ENCODE measurements around the gene DGKI.
"Not testable (repeated sequence)": the region's sequence is repeated elsewhere in the genome, so short reads cannot be mapped to it uniquely, and the experiment has no call there.

Gene DGKI

DNA sequence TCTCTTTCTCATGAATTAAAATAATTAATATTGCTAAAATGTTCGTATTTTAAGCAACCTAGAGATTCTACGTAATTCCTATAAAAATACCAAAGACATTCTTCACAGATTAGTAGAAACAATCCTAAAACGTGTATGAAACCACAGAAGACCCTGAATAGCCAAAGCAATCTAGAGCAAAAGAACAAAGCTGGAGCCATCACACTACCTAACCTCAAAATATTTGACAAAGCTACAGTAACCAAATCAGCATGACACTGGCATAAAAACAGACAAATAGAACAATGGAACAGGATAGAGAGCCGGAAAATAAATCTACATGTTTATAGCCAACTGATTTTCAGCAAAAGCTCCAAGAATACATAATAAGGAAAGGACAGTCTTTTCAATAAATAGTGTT lies 397.8 kb downstream of the DGKI start:
- Histone ChIP-seq H3K9me3 (ENCODE audit: insufficient read depth, low read length) (no peaks in the 10 kb centered on the region), H3K4me1 (ENCODE audit: insufficient read depth, insufficient read length) (no peaks in the 10 kb centered on the region), H3K36me3 (ENCODE audit: insufficient read depth, insufficient read length, low read length) (no peaks in the 10 kb centered on the region), H3K27me3 (ENCODE audit: insufficient read depth, insufficient read length) (no peaks in the 10 kb centered on the region), H3K9ac (ENCODE audit: insufficient read length, low read depth) (no peak overlapping the region), H3K4me3 (ENCODE audit: insufficient read length, low read depth) (no peak overlapping the region)
- no peak for TF ChIP-seq SUZ12 (IDR thresholded peaks at IDR 0.05; ENCODE audit: extremely low read depth, insufficient read depth, insufficient read length)
- DNase-seq (ENCODE audit: low read depth, low spot score), result no peak

DNA sequence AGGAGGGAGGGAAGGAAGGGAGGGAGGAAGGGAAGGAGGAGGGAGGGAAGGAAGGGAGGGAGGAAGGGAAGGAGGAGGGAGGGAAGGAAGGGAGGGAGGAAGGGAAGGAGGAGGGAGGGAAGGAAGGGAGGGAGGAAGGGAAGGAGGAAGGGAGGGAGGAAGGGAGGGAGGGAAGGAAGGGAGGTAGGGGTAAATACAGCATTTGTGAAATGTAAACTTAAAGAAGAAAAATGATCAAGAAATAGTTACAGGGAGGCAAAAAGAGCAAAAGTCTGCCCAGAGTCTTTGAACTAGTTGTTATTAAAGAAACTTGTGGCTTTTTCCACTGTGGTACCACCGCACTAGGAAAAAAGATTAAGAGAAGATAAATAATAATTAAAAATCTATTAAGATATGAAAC lies 398.2 kb downstream of the DGKI start:
- H3K9ac ChIP-seq (ENCODE audit: insufficient read length, low read depth); H3K4me3 ChIP-seq (ENCODE audit: insufficient read length, low read depth); H3K27me3 ChIP-seq (ENCODE audit: insufficient read depth, insufficient read length); H3K4me1 ChIP-seq (ENCODE audit: insufficient read depth, insufficient read length); DNase-seq (ENCODE audit: low read depth, low spot score); H3K36me3 ChIP-seq (ENCODE audit: insufficient read depth, insufficient read length, low read length); H3K9me3 ChIP-seq (ENCODE audit: insufficient read depth, low read length): not testable (repeated sequence)

DNA sequence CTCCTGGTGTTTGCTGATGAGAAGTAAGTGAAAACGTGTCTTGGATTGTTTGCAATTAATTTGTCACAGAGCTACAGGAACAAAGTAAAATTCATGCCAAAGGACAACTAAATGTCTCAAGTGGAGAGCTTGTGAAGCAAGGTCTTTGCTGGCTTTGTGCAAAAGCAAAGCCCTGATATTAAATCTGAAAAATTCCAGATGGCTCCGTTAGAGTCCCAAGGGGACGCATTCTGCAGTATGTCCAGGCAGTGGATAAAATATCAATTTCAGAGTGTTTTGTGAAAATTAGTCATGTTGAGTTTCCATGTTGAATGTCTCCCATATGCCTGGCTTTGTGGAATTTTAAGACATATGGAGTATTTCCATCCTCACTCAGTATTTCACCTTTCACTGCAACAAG lies 400.7 kb downstream of the DGKI start:
- Histone ChIP-seq H3K9me3 (ENCODE audit: insufficient read depth, low read length) (no peaks in the 10 kb centered on the region), H3K9ac (ENCODE audit: insufficient read length, low read depth) (no peak overlapping the region), H3K27me3 (ENCODE audit: insufficient read depth, insufficient read length) (no peaks in the 10 kb centered on the region), H3K4me1 (ENCODE audit: insufficient read depth, insufficient read length) (no peaks in the 10 kb centered on the region), H3K36me3 (ENCODE audit: insufficient read depth, insufficient read length, low read length) (no peaks in the 10 kb centered on the region), H3K4me3 (ENCODE audit: insufficient read length, low read depth) (no peak overlapping the region)
- no peak for DNase-seq (ENCODE audit: low read depth, low spot score)
- TF ChIP-seq SUZ12 (IDR thresholded peaks at IDR 0.05; ENCODE audit: extremely low read depth, insufficient read depth, insufficient read length) (no peak), ZNF274 (IDR thresholded peaks at IDR 0.05; ENCODE audit: low read depth, low read length) (no peak), YY1 (IDR thresholded peaks at IDR 0.05; ENCODE audit: insufficient read depth, insufficient read length) (no peak)

DNA sequence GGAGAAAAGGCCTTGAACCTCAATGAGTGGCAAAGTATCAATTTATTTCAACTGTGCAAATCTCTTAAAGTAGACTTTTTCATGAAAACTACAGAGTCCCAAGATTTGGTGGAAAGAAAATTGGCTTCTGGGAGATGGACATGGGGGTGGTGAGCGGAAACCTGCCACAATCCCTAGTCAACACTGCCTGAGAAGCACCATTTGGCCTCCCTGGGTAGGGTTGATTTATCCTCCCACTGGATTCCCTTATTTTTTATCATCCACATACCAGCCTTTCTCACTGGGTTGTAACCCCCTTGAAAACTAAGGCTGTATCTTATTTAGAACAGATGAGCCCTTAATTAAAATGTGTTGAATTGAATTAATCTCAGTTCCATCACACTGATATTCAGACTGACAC lies 401.5 kb downstream of the DGKI start:
- Histone ChIP-seq H3K9me3 (ENCODE audit: insufficient read depth, low read length) (no peaks in the 10 kb centered on the region), H3K4me1 (ENCODE audit: insufficient read depth, insufficient read length) (no peaks in the 10 kb centered on the region), H3K4me3 (ENCODE audit: insufficient read length, low read depth) (no peak overlapping the region), H3K9ac (ENCODE audit: insufficient read length, low read depth) (no peak overlapping the region), H3K36me3 (ENCODE audit: insufficient read depth, insufficient read length, low read length) (no peaks in the 10 kb centered on the region), H3K27me3 (ENCODE audit: insufficient read depth, insufficient read length) (no peaks in the 10 kb centered on the region)
- TF ChIP-seq SUZ12 (IDR thresholded peaks at IDR 0.05; ENCODE audit: extremely low read depth, insufficient read depth, insufficient read length) (no peak), YY1 (IDR thresholded peaks at IDR 0.05; ENCODE audit: insufficient read depth, insufficient read length) (no peak), ZNF274 (IDR thresholded peaks at IDR 0.05; ENCODE audit: low read depth, low read length) (no peak)
- DNase-seq (ENCODE audit: low read depth, low spot score), result no peak

DNA sequence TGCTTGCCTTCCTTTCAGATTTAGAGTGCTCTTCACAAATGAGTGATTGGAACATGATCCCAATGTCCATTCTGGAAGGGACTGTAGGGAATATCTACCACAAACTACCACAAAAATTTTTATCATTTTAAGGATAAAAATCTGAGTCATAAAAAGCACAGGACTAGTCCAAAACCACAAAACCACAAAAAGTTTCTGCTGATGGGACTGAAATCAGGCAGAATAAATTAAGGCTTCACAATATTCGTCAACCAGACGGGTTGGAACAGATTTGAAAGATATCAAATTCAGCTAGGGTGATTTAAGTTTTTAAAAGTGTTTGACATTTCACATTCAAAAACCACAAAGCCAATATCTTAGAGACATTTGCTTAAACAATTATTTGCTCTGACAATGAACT lies 403.2 kb downstream of the DGKI start:
- H3K4me3 ChIP-seq (ENCODE audit: insufficient read length, low read depth), result no peak overlapping the region
- TF ChIP-seq SUZ12 (IDR thresholded peaks at IDR 0.05; ENCODE audit: extremely low read depth, insufficient read depth, insufficient read length), result no peak
- no peak for TF ChIP-seq ZNF274 (IDR thresholded peaks at IDR 0.05; ENCODE audit: low read depth, low read length)
- TF ChIP-seq YY1 (IDR thresholded peaks at IDR 0.05; ENCODE audit: insufficient read depth, insufficient read length), result no peak
- no peaks in the 10 kb centered on the region for H3K9me3 ChIP-seq (ENCODE audit: insufficient read depth, low read length)
- H3K9ac ChIP-seq (ENCODE audit: insufficient read length, low read depth), result no peak overlapping the region
- no peaks in the 10 kb centered on the region for H3K36me3 ChIP-seq (ENCODE audit: insufficient read depth, insufficient read length, low read length)
- no peaks in the 10 kb centered on the region for H3K4me1 ChIP-seq (ENCODE audit: insufficient read depth, insufficient read length)
- no peak for DNase-seq (ENCODE audit: low read depth, low spot score)
- no peaks in the 10 kb centered on the region for H3K27me3 ChIP-seq (ENCODE audit: insufficient read depth, insufficient read length)

DNA sequence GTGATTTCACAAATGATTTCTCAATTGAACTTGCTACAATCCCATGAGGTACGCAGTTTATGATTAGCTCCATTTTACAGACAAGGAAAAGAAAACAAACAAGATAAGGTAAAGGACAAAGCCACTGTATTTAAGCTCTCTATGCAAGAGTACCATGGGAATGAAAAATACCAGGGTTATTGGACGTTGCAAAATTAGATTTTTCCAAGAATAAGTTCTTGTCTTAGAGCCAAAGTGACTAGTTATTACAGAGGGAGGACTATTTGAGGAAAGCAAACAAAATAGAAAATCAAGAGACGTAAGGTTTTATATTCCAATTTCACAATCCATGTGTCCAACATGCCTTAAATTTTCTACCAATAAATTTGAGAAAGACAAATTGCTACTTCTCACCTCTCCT lies 405.3 kb downstream of the DGKI start:
- Histone ChIP-seq H3K9me3 (ENCODE audit: insufficient read depth, low read length) (no peaks in the 10 kb centered on the region), H3K4me3 (ENCODE audit: insufficient read length, low read depth) (no peak overlapping the region), H3K36me3 (ENCODE audit: insufficient read depth, insufficient read length, low read length) (no peaks in the 10 kb centered on the region), H3K9ac (ENCODE audit: insufficient read length, low read depth) (no peak overlapping the region), H3K4me1 (ENCODE audit: insufficient read depth, insufficient read length) (no peaks in the 10 kb centered on the region), H3K27me3 (ENCODE audit: insufficient read depth, insufficient read length) (no peaks in the 10 kb centered on the region)
- DNase-seq (ENCODE audit: low read depth, low spot score), result no peak
- TF ChIP-seq ZNF274 (IDR thresholded peaks at IDR 0.05; ENCODE audit: low read depth, low read length) (no peak), SUZ12 (IDR thresholded peaks at IDR 0.05; ENCODE audit: extremely low read depth, insufficient read depth, insufficient read length) (no peak), YY1 (IDR thresholded peaks at IDR 0.05; ENCODE audit: insufficient read depth, insufficient read length) (no peak)

DNA sequence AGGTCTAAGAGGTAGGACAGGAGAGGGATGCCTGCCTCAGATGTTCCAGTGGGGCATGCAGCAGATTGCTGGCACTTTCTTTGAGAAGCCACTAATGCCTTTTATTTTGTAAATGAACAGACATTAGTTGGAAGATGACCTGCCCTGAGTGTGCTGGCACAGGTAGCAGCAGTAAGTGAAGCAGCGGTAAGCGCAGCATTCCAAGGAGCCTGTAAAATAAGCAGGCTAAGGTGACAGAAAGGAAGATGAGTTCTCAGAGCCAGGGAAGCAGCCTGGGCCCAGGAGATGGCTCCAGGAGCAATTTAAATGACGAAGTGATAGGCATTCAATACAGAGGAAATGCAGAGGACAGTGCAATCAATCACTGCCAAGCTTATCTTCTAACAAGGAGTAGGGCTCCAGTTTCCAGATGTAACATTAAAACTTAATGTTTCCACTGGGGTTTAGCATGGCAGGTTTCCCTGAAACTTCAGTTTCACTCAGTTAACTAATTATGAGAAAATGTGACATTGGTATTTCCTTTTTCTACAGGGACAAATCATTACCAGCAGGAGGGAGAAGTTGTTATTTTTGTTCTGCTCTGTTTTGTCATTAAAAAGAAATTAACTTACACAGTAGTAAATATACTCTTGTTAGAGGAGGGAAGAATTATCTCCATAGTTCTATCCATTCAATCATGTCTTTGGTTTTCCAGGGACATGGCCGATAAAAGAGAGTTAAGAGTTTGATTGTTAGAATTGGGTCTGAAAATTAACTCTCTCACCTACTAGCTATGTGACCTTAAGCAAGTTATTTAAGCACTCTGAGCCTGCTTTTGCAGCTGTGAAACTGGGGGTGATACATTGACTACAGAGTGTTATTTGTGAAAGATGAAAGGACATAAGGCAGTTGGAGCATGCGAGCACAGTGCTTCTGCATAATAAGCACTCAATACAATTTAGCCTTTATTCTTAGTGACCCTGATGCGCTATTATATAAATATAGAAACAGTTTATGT lies 406.6 kb downstream of the DGKI start:
- no peak overlapping the region for H3K4me3 ChIP-seq (ENCODE audit: insufficient read length, low read depth)
- no peak for DNase-seq (ENCODE audit: low read depth, low spot score)
- no peaks in the 10 kb centered on the region for H3K9me3 ChIP-seq (ENCODE audit: insufficient read depth, low read length)
- no peaks in the 10 kb centered on the region for H3K27me3 ChIP-seq (ENCODE audit: insufficient read depth, insufficient read length)
- no peaks in the 10 kb centered on the region for H3K36me3 ChIP-seq (ENCODE audit: insufficient read depth, insufficient read length, low read length)
- TF ChIP-seq SUZ12 (IDR thresholded peaks at IDR 0.05; ENCODE audit: extremely low read depth, insufficient read depth, insufficient read length) (no peak), ZNF274 (IDR thresholded peaks at IDR 0.05; ENCODE audit: low read depth, low read length) (no peak), YY1 (IDR thresholded peaks at IDR 0.05; ENCODE audit: insufficient read depth, insufficient read length) (no peak)
- no peak overlapping the region for H3K9ac ChIP-seq (ENCODE audit: insufficient read length, low read depth)
- no peaks in the 10 kb centered on the region for H3K4me1 ChIP-seq (ENCODE audit: insufficient read depth, insufficient read length)

Data from NT2/D1 (cell line).